ENCODE results near the gene CAMK2N2.
A peak's percentile ranks its signal among the peaks of the same experiment; 100 is the strongest.

The CAMK2N2 gene

GRCh38 chr3:184261270-184261853 is at the start of gene CAMK2N2:
CAMK2N2 (minus strand) TSS chr3:184261553; CDS start chr3:184261285, 268 bp downstream.
- no peak for DNase-seq

- DNase-seq, result no peak
Measured at GRCh38 chr3:184308744-184309143, 47.4 kb upstream of the CAMK2N2 start.

GRCh38 chr3:184307915-184308314 is 46.6 kb upstream of the CAMK2N2 start:
- no peak for DNase-seq

GRCh38 chr3:184306341-184306972 is 45.1 kb upstream of the CAMK2N2 start:
- no peak for DNase-seq

- no peak for DNase-seq
Measured at GRCh38 chr3:184305577-184305976, 44.2 kb upstream of the CAMK2N2 start.

- no peak for DNase-seq
Measured at GRCh38 chr3:184300378-184300720, 39.0 kb upstream of the CAMK2N2 start.

GRCh38 chr3:184299488-184300377 is 38.4 kb upstream of the CAMK2N2 start:
- no peak for DNase-seq

GRCh38 chr3:184298759-184299487 is 37.6 kb upstream of the CAMK2N2 start, which contains the start of gene PSMD2:
PSMD2 (plus strand) TSS chr3:184299241; CDS start chr3:184299267, 26 bp downstream.
- DNase-seq, result peak; percentile 86

GRCh38 chr3:184296616-184297015 is 35.3 kb upstream of the CAMK2N2 start:
- no peak for DNase-seq

- no peak for DNase-seq
Measured at GRCh38 chr3:184295771-184296170, 34.4 kb upstream of the CAMK2N2 start.

- no peak for DNase-seq
Measured at GRCh38 chr3:184291738-184292445, 30.5 kb upstream of the CAMK2N2 start.

GRCh38 chr3:184291044-184291737 is 29.8 kb upstream of the CAMK2N2 start:
- DNase-seq, result no peak

- DNase-seq, result no peak
Measured at GRCh38 chr3:184290331-184290730, 29.0 kb upstream of the CAMK2N2 start.

- peak; percentile 12 for DNase-seq
Measured at GRCh38 chr3:184289426-184289938, 28.1 kb upstream of the CAMK2N2 start.

- no peak for DNase-seq
Measured at GRCh38 chr3:184284696-184285095, 23.3 kb upstream of the CAMK2N2 start.

- no peak for DNase-seq
Measured at GRCh38 chr3:184283681-184284080, 22.3 kb upstream of the CAMK2N2 start.

- DNase-seq, result no peak
Measured at GRCh38 chr3:184282941-184283340, 21.6 kb upstream of the CAMK2N2 start.

GRCh38 chr3:184277366-184277765 is 16.0 kb upstream of the CAMK2N2 start:
- no peak for DNase-seq

GRCh38 chr3:184275961-184276910 is 14.9 kb upstream of the CAMK2N2 start, which contains the start of gene ECE2:
ECE2 (plus strand) TSS chr3:184276022; CDS start chr3:184276154, 132 bp downstream.
- DNase-seq, result no peak

GRCh38 chr3:184275381-184275701 is 14.0 kb upstream of the CAMK2N2 start:
- DNase-seq, result no peak
